Measurements from ENCODE around the gene USE1.

DNA sequence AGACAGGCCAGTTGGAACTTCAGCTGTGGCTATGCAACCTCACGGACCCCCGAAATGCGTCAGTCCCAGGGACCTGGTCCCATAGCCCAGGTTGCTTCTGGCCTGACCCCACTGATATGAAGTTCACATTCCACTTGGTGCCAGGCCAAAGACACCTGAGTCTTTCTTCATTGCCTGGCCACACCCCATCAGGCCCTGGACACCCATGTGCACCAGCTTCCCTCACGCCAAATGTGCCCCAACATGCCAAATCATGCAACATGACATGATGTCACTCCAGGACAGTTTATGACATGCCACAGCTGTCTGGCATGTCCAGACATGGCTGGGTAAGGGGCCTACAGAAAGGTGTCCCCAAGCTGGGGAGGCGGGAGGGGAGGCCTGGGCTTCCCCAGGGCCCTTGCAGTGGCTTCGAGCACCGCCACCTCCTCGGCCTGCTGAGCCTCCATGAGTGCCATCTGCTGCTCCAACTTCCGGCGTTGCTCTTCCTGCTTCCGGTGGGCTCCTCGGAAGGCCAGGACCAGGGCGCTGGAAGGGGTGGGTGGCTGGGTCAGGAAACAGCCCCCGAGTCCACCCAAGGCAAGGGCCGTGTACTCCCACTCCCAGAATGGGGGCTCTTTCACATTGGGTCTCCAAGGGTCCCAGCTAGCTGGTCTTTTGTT is 34.9 kb downstream of the USE1 start:
- TF ChIP-seq MTF1 (CRISPR knock-in tag; IDR thresholded peaks at IDR 0.05; ENCODE audit: borderline replicate concordance) (no peak), ZNF134 (CRISPR knock-in tag; conservative IDR thresholded peaks at IDR 0.05) (no peak), STAG1 (CRISPR knock-in tag; IDR thresholded peaks at IDR 0.05; ENCODE audit: borderline replicate concordance) (no peak), ZNF445 (CRISPR knock-in tag; IDR thresholded peaks at IDR 0.05; ENCODE audit: low read depth) (no peak), ARID1B (IDR thresholded peaks at IDR 0.05) (no peak)
- TF ChIP-seq, protein P1, sequence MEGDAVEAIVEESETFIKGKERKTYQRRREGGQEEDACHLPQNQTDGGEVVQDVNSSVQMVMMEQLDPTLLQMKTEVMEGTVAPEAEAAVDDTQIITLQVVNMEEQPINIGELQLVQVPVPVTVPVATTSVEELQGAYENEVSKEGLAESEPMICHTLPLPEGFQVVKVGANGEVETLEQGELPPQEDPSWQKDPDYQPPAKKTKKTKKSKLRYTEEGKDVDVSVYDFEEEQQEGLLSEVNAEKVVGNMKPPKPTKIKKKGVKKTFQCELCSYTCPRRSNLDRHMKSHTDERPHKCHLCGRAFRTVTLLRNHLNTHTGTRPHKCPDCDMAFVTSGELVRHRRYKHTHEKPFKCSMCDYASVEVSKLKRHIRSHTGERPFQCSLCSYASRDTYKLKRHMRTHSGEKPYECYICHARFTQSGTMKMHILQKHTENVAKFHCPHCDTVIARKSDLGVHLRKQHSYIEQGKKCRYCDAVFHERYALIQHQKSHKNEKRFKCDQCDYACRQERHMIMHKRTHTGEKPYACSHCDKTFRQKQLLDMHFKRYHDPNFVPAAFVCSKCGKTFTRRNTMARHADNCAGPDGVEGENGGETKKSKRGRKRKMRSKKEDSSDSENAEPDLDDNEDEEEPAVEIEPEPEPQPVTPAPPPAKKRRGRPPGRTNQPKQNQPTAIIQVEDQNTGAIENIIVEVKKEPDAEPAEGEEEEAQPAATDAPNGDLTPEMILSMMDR (IDR thresholded peaks at IDR 0.05 in 2 of 3, conservative IDR thresholded peaks at IDR 0.05 in 1 of 3; ENCODE audit: insufficient read depth in 2 of 3, low read depth in 1 of 3, low read length in 3 of 3) = no peak

Measured in K562 (cell line).